ENCODE measurements around the gene AKAP6. TPM values are rescaled to one million over a fixed set of nuclear protein-coding genes. Genes with fewer than 3 reads are reported as not detected.

AKAP6 gene
- total and polyA plus RNA-seq, 2 experiments from 2014 or later: 0.38 to 0.42 TPM

DNA sequence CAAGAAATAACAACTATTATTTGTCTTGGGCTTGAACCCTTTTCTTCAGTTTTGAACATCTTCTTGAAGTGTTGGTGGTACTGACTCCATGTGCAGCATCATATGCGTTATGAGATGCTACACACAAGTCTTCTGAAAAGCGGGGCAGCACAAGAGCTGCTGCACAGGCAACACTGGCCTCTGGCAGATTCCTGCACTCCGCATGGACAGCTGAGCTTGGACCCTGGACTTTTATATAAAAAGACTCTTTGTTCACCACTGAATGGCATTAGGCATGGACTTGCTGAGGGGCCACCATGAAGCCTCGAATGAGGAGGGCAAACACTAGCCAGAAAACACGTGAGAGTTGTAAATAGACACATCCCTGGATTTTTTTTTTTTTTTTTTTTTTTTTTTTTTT lies 398.7 kb downstream of the AKAP6 start:
- Mint-ChIP-seq H3K36me3 (ENCODE audit: low read depth) (no peaks in the 10 kb centered on the region), H3K4me1 (peaks cover 16% of the 10 kb centered on the region), H3K9me3 (no peaks in the 10 kb centered on the region), H3K27ac (no peak overlapping the region), H3K4me3 (no peak overlapping the region), H3K27me3 (ENCODE audit: insufficient read depth, low read depth, poor library complexity) (peaks cover 2% of the 10 kb centered on the region)
- no peaks in the 10 kb centered on the region for H3K9me2 ChIP-seq (ENCODE audit: insufficient read depth)
- H3K79me2 ChIP-seq (replicated peaks; ENCODE audit: insufficient read depth): no peaks in the 10 kb centered on the region
- H3K4me3 ChIP-seq: no peak overlapping the region
- no peaks in the 10 kb centered on the region for H3K27me3 ChIP-seq (ENCODE audit: insufficient read depth)
- H3K4me2 ChIP-seq: no peak overlapping the region
- H3K4me1 ChIP-seq (ENCODE audit: insufficient read depth): no peaks in the 10 kb centered on the region
- H4K20me1 ChIP-seq (replicated peaks; ENCODE audit: insufficient read depth): no peaks in the 10 kb centered on the region
- ATAC-seq: no peak
- H3K36me3 ChIP-seq (ENCODE audit: insufficient read depth): no peaks in the 10 kb centered on the region
- no peak for DNase-seq (ENCODE audit: low spot score)
- no peak overlapping the region for H3K27ac ChIP-seq (ENCODE audit: low read depth)
- H3F3A ChIP-seq (replicated peaks; ENCODE audit: low read depth): no peaks in the 10 kb centered on the region
- H2AFZ ChIP-seq: no peak overlapping the region
- TF ChIP-seq, protein P1, sequence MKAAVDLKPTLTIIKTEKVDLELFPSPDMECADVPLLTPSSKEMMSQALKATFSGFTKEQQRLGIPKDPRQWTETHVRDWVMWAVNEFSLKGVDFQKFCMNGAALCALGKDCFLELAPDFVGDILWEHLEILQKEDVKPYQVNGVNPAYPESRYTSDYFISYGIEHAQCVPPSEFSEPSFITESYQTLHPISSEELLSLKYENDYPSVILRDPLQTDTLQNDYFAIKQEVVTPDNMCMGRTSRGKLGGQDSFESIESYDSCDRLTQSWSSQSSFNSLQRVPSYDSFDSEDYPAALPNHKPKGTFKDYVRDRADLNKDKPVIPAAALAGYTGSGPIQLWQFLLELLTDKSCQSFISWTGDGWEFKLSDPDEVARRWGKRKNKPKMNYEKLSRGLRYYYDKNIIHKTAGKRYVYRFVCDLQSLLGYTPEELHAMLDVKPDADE (IDR thresholded peaks at IDR 0.05): no peak
- TF ChIP-seq, protein P2, sequence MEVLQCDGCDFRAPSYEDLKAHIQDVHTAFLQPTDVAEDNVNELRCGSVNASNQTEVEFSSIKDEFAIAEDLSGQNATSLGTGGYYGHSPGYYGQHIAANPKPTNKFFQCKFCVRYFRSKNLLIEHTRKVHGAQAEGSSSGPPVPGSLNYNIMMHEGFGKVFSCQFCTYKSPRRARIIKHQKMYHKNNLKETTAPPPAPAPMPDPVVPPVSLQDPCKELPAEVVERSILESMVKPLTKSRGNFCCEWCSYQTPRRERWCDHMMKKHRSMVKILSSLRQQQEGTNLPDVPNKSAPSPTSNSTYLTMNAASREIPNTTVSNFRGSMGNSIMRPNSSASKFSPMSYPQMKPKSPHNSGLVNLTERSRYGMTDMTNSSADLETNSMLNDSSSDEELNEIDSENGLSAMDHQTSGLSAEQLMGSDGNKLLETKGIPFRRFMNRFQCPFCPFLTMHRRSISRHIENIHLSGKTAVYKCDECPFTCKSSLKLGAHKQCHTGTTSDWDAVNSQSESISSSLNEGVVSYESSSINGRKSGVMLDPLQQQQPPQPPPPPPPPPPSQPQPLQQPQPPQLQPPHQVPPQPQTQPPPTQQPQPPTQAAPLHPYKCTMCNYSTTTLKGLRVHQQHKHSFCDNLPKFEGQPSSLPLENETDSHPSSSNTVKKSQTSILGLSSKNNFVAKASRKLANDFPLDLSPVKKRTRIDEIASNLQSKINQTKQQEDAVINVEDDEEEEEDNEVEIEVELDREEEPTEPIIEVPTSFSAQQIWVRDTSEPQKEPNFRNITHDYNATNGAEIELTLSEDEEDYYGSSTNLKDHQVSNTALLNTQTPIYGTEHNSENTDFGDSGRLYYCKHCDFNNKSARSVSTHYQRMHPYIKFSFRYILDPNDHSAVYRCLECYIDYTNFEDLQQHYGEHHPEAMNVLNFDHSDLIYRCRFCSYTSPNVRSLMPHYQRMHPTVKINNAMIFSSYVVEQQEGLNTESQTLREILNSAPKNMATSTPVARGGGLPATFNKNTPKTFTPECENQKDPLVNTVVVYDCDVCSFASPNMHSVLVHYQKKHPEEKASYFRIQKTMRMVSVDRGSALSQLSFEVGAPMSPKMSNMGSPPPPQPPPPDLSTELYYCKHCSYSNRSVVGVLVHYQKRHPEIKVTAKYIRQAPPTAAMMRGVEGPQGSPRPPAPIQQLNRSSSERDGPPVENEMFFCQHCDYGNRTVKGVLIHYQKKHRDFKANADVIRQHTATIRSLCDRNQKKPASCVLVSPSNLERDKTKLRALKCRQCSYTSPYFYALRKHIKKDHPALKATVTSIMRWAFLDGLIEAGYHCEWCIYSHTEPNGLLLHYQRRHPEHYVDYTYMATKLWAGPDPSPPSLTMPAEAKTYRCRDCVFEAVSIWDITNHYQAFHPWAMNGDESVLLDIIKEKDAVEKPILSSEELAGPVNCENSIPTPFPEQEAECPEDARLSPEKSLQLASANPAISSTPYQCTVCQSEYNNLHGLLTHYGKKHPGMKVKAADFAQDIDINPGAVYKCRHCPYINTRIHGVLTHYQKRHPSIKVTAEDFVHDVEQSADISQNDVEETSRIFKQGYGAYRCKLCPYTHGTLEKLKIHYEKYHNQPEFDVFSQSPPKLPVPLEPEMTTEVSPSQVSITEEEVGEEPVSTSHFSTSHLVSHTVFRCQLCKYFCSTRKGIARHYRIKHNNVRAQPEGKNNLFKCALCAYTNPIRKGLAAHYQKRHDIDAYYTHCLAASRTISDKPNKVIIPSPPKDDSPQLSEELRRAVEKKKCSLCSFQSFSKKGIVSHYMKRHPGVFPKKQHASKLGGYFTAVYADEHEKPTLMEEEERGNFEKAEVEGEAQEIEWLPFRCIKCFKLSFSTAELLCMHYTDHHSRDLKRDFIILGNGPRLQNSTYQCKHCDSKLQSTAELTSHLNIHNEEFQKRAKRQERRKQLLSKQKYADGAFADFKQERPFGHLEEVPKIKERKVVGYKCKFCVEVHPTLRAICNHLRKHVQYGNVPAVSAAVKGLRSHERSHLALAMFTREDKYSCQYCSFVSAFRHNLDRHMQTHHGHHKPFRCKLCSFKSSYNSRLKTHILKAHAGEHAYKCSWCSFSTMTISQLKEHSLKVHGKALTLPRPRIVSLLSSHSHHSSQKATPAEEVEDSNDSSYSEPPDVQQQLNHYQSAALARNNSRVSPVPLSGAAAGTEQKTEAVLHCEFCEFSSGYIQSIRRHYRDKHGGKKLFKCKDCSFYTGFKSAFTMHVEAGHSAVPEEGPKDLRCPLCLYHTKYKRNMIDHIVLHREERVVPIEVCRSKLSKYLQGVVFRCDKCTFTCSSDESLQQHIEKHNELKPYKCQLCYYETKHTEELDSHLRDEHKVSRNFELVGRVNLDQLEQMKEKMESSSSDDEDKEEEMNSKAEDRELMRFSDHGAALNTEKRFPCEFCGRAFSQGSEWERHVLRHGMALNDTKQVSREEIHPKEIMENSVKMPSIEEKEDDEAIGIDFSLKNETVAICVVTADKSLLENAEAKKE (CRISPR knock-in tag; IDR thresholded peaks at IDR 0.05): no peak
- TF ChIP-seq EZH2phosphoT487 (IDR thresholded peaks at IDR 0.05; ENCODE audit: unreplicated experiment) (no peak), CREB1 (CRISPR knock-in tag; IDR thresholded peaks at IDR 0.05; ENCODE audit: low read depth) (no peak), ZNF114 (CRISPR knock-in tag; IDR thresholded peaks at IDR 0.05) (no peak), JUNB (IDR thresholded peaks at IDR 0.05; ENCODE audit: unreplicated experiment) (no peak), NANOG (IDR thresholded peaks at IDR 0.05; ENCODE audit: borderline replicate concordance) (no peak), ZNF331 (CRISPR knock-in tag; IDR thresholded peaks at IDR 0.05; ENCODE audit: low read depth) (no peak), EZH2 (IDR thresholded peaks at IDR 0.05; ENCODE audit: low read depth, unreplicated experiment) (no peak), POLR2AphosphoS5 (IDR thresholded peaks at IDR 0.05; ENCODE audit: low read depth) (no peak), STAT1 (IDR thresholded peaks at IDR 0.05; ENCODE audit: unreplicated experiment) (no peak)
- TF ChIP-seq, protein P3, sequence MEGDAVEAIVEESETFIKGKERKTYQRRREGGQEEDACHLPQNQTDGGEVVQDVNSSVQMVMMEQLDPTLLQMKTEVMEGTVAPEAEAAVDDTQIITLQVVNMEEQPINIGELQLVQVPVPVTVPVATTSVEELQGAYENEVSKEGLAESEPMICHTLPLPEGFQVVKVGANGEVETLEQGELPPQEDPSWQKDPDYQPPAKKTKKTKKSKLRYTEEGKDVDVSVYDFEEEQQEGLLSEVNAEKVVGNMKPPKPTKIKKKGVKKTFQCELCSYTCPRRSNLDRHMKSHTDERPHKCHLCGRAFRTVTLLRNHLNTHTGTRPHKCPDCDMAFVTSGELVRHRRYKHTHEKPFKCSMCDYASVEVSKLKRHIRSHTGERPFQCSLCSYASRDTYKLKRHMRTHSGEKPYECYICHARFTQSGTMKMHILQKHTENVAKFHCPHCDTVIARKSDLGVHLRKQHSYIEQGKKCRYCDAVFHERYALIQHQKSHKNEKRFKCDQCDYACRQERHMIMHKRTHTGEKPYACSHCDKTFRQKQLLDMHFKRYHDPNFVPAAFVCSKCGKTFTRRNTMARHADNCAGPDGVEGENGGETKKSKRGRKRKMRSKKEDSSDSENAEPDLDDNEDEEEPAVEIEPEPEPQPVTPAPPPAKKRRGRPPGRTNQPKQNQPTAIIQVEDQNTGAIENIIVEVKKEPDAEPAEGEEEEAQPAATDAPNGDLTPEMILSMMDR (conservative IDR thresholded peaks at IDR 0.05; ENCODE audit: low read depth in 2 of 2): no peak
- TF ChIP-seq, protein P4, sequence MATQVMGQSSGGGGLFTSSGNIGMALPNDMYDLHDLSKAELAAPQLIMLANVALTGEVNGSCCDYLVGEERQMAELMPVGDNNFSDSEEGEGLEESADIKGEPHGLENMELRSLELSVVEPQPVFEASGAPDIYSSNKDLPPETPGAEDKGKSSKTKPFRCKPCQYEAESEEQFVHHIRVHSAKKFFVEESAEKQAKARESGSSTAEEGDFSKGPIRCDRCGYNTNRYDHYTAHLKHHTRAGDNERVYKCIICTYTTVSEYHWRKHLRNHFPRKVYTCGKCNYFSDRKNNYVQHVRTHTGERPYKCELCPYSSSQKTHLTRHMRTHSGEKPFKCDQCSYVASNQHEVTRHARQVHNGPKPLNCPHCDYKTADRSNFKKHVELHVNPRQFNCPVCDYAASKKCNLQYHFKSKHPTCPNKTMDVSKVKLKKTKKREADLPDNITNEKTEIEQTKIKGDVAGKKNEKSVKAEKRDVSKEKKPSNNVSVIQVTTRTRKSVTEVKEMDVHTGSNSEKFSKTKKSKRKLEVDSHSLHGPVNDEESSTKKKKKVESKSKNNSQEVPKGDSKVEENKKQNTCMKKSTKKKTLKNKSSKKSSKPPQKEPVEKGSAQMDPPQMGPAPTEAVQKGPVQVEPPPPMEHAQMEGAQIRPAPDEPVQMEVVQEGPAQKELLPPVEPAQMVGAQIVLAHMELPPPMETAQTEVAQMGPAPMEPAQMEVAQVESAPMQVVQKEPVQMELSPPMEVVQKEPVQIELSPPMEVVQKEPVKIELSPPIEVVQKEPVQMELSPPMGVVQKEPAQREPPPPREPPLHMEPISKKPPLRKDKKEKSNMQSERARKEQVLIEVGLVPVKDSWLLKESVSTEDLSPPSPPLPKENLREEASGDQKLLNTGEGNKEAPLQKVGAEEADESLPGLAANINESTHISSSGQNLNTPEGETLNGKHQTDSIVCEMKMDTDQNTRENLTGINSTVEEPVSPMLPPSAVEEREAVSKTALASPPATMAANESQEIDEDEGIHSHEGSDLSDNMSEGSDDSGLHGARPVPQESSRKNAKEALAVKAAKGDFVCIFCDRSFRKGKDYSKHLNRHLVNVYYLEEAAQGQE (IDR thresholded peaks at IDR 0.05; ENCODE audit: unreplicated experiment): no peak

Measured in GM23338 (cell line).